Measurements from ENCODE around the gene PPM1D. TPM values are rescaled to one million over a fixed set of nuclear protein-coding genes. Genes with fewer than 3 reads are reported as not detected.

The PPM1D gene
- total and polyA plus RNA-seq, 2 of the 13 experiments (the other 11 are each of a cell fraction or from before 2014, with no cell fraction given): 8.0 to 26.2 TPM

DNA sequence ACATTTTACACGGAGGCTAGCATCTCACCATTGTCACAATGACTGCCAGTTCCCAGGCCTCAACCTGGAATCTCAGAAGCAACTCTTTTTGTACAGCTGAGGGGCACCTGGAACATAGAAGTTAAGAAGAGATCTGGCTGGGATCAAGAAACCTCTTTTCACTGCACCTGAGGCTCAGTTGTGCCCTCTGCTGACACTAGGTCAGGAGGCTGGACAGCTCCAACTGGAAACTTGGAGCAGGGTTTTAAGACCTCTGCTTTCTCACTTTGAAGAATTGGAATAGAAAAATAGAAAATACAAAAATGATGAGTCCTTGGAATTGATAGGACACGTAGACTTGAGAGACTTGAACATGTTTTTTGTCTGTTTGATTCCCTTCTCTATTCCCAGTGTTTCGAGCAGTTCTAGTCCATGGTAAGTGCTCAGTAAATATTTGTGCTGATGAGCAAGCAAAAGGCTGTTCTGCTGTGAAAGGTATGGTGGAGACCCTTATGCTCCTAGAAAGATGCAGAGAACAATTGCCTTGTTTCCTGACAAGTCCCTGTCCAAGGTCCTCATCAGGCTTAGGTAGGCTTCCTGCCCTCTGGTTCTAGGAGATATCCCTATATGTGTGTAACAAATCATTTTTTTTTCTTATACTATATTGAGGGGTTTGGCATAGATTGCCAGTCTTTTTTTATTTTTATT lies 13.6 kb upstream of the PPM1D start (continued):
- TF ChIP-seq, protein P1, sequence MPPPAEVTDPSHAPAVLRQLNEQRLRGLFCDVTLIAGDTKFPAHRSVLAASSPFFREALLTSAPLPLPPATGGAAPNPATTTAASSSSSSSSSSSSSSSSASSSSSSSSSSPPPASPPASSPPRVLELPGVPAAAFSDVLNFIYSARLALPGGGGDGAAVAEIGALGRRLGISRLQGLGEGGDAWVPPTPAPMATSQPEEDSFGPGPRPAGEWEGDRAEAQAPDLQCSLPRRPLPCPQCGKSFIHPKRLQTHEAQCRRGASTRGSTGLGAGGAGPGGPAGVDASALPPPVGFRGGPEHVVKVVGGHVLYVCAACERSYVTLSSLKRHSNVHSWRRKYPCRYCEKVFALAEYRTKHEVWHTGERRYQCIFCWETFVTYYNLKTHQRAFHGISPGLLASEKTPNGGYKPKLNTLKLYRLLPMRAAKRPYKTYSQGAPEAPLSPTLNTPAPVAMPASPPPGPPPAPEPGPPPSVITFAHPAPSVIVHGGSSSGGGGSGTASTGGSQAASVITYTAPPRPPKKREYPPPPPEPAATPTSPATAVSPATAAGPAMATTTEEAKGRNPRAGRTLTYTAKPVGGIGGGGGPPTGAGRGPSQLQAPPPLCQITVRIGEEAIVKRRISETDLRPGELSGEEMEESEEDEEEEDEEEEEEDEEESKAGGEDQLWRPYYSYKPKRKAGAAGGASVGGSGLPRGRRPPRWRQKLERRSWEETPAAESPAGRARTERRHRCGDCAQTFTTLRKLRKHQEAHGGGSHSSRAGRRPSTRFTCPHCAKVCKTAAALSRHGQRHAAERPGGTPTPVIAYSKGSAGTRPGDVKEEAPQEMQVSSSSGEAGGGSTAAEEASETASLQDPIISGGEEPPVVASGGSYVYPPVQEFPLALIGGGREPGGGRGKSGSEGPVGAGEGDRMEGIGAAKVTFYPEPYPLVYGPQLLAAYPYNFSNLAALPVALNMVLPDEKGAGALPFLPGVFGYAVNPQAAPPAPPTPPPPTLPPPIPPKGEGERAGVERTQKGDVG (CRISPR knock-in tag; IDR thresholded peaks at IDR 0.05; ENCODE audit: borderline replicate concordance): no peak
- TF ChIP-seq JDP2 (CRISPR knock-in tag; IDR thresholded peaks at IDR 0.05; ENCODE audit: borderline replicate concordance): no peak
- TF ChIP-seq, protein P2, sequence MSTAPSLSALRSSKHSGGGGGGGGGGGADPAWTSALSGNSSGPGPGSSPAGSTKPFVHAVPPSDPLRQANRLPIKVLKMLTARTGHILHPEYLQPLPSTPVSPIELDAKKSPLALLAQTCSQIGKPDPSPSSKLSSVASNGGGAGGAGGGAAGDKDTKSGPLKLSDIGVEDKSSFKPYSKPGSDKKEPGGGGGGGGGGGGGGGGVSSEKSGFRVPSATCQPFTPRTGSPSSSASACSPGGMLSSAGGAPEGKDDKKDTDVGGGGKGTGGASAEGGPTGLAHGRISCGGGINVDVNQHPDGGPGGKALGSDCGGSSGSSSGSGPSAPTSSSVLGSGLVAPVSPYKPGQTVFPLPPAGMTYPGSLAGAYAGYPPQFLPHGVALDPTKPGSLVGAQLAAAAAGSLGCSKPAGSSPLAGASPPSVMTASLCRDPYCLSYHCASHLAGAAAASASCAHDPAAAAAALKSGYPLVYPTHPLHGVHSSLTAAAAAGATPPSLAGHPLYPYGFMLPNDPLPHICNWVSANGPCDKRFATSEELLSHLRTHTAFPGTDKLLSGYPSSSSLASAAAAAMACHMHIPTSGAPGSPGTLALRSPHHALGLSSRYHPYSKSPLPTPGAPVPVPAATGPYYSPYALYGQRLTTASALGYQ (CRISPR knock-in tag; IDR thresholded peaks at IDR 0.05): no peak
- TF ChIP-seq, protein P3, sequence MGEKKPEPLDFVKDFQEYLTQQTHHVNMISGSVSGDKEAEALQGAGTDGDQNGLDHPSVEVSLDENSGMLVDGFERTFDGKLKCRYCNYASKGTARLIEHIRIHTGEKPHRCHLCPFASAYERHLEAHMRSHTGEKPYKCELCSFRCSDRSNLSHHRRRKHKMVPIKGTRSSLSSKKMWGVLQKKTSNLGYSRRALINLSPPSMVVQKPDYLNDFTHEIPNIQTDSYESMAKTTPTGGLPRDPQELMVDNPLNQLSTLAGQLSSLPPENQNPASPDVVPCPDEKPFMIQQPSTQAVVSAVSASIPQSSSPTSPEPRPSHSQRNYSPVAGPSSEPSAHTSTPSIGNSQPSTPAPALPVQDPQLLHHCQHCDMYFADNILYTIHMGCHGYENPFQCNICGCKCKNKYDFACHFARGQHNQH (CRISPR knock-in tag; IDR thresholded peaks at IDR 0.05): no peak
- TF ChIP-seq ZNF460 (CRISPR knock-in tag; IDR thresholded peaks at IDR 0.05; ENCODE audit: borderline replicate concordance): no peak
- TF ChIP-seq GATAD2A (CRISPR knock-in tag; IDR thresholded peaks at IDR 0.05): peak; percentile 41
- TF ChIP-seq ZFP41 (CRISPR knock-in tag; IDR thresholded peaks at IDR 0.05; ENCODE audit: borderline replicate concordance): no peak
- no peak for TF ChIP-seq GTF3A (CRISPR knock-in tag; conservative IDR thresholded peaks at IDR 0.05)
- TF ChIP-seq, protein P4, sequence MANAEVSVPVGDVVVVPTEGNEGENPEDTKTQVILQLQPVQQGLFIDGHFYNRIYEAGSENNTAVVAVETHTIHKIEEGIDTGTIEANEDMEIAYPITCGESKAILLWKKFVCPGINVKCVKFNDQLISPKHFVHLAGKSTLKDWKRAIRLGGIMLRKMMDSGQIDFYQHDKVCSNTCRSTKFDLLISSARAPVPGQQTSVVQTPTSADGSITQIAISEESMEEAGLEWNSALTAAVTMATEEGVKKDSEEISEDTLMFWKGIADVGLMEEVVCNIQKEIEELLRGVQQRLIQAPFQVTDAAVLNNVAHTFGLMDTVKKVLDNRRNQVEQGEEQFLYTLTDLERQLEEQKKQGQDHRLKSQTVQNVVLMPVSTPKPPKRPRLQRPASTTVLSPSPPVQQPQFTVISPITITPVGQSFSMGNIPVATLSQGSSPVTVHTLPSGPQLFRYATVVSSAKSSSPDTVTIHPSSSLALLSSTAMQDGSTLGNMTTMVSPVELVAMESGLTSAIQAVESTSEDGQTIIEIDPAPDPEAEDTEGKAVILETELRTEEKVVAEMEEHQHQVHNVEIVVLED (CRISPR knock-in tag; IDR thresholded peaks at IDR 0.05; ENCODE audit: borderline replicate concordance): peak; percentile 39; the same call in 1 of the 2 replicates
- no peak for TF ChIP-seq RAD51 (IDR thresholded peaks at IDR 0.05; ENCODE audit: borderline replicate concordance)
- TF ChIP-seq MEF2D (CRISPR knock-in tag; IDR thresholded peaks at IDR 0.05): no peak
- no peak for TF ChIP-seq ZKSCAN5 (CRISPR knock-in tag; IDR thresholded peaks at IDR 0.05)
- TF ChIP-seq REL (CRISPR knock-in tag; conservative IDR thresholded peaks at IDR 0.05): no peak
- TF ChIP-seq ZFP1 (CRISPR knock-in tag; IDR thresholded peaks at IDR 0.05): no peak
- no peak for TF ChIP-seq ZNF891 (CRISPR knock-in tag; IDR thresholded peaks at IDR 0.05)
- TF ChIP-seq, protein P5, sequence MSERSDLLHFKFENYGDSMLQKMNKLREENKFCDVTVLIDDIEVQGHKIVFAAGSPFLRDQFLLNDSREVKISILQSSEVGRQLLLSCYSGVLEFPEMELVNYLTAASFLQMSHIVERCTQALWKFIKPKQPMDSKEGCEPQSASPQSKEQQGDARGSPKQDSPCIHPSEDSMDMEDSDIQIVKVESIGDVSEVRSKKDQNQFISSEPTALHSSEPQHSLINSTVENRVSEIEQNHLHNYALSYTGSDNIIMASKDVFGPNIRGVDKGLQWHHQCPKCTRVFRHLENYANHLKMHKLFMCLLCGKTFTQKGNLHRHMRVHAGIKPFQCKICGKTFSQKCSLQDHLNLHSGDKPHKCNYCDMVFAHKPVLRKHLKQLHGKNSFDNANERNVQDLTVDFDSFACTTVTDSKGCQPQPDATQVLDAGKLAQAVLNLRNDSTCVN (CRISPR knock-in tag; IDR thresholded peaks at IDR 0.05; ENCODE audit: borderline replicate concordance): 0 out of 2 replicates have a peak, but pooled peaks have one; percentile 50
- no peak for TF ChIP-seq TCF12 (IDR thresholded peaks at IDR 0.05)
- TF ChIP-seq TCF12 (CRISPR knock-in tag; IDR thresholded peaks at IDR 0.05): no peak

Data from HepG2 (cell line).